ENCODE data around the gene GPA33.

DNA sequence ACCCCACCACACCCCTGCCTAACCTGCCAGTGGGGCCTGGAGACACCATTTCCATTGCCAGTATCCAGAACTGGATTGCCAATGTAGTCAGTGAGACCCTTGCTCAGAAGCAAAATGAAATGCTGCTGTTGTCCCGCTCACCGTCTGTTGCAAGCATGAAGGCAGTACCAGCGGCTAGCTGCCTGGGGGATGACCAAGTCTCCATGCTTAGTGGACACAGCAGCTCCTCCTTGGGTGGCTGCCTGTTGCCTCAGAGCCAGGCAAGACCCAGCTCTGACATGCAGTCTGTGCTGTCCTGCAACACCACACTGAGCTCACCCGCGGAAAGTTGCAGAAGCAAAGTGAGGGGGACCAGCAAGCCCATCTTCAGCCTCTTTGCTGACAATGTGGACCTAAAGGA, 37.1 kb upstream of the GPA33 start:
- TF ChIP-seq, protein P1, sequence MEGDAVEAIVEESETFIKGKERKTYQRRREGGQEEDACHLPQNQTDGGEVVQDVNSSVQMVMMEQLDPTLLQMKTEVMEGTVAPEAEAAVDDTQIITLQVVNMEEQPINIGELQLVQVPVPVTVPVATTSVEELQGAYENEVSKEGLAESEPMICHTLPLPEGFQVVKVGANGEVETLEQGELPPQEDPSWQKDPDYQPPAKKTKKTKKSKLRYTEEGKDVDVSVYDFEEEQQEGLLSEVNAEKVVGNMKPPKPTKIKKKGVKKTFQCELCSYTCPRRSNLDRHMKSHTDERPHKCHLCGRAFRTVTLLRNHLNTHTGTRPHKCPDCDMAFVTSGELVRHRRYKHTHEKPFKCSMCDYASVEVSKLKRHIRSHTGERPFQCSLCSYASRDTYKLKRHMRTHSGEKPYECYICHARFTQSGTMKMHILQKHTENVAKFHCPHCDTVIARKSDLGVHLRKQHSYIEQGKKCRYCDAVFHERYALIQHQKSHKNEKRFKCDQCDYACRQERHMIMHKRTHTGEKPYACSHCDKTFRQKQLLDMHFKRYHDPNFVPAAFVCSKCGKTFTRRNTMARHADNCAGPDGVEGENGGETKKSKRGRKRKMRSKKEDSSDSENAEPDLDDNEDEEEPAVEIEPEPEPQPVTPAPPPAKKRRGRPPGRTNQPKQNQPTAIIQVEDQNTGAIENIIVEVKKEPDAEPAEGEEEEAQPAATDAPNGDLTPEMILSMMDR (IDR thresholded peaks at IDR 0.05; ENCODE audit: insufficient read depth, low read length): no peak
- TF ChIP-seq POLR2AphosphoS5 (IDR thresholded peaks at IDR 0.05; ENCODE audit: low read depth): no peak
- no peak for TF ChIP-seq SPI1 (IDR thresholded peaks at IDR 0.05; ENCODE audit: borderline replicate concordance, low read depth)
- no peak for TF ChIP-seq GABPA (IDR thresholded peaks at IDR 0.05; ENCODE audit: low read depth)

Data from HL-60 (cell line).